Measurements from ENCODE around the gene LSM12.
"Not testable (repeated sequence)": the region's sequence is repeated elsewhere in the genome, so short reads cannot be mapped to it uniquely, and the experiment has no call there.

LSM12 gene

DNA sequence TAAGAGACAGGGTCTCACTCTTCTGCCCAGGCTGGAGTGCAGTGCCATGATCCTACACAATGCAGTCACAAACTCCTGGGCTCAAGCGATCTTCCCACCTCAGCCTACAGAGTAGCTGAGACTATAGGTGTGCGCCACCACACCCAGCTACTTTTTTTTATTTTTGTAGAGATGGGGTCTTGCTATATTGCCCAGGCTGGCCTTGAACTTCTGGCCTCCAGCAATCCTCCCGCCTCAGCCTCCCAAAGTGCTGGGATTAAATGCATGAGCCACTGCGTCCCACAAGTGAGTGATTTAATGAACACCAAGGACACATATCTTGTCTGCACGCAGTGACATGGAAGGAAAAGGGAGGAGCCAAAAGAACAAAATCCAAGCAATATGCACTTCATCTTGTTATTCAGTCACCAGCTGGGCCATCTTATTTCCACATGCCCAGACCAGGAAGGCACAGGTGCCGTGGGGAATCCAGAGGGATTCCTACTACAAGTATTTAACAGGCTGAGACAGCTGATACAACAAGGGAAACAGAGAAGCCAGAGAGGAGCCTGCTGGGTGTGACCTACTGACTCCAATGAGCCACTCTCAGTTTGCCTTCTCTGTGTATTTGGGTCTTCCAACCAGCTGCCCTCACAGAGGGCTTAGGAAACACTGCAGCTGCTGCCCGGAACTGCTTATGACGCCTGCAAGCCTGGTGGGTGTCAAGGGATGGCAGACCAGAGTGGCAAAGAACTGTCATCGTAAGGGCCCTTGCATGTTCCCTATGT lies 17.0 kb downstream of the LSM12 start:
- Histone ChIP-seq H3K4me3 (ENCODE audit: low read length) (no peak overlapping the region), H3K9me3 (ENCODE audit: control insufficient read depth, insufficient read depth, low read length) (no peaks in the 10 kb centered on the region), H3K4me1 (ENCODE audit: control insufficient read depth, low read length) (no peaks in the 10 kb centered on the region), H3K4me2 (ENCODE audit: low read length) (no peak overlapping the region), H3K27me3 (ENCODE audit: control insufficient read depth, low read length) (no peaks in the 10 kb centered on the region), H3F3A (ENCODE audit: control insufficient read depth, insufficient read depth) (peaks cover 6% of the 10 kb centered on the region), H3K27ac (ENCODE audit: low read depth, low read length) (no peak overlapping the region), H4K20me1 (ENCODE audit: control insufficient read depth, insufficient read depth, low read depth, low read length) (no peaks in the 10 kb centered on the region), H3K36me3 (ENCODE audit: control insufficient read depth, low read length) (peaks cover 78% of the 10 kb centered on the region), H3K79me2 (ENCODE audit: control insufficient read depth, low read length) (peaks cover 88% of the 10 kb centered on the region), H3K9me2 (replicated peaks; ENCODE audit: control insufficient read depth, low read length) (no peaks in the 10 kb centered on the region)
- TF ChIP-seq, protein P1, sequence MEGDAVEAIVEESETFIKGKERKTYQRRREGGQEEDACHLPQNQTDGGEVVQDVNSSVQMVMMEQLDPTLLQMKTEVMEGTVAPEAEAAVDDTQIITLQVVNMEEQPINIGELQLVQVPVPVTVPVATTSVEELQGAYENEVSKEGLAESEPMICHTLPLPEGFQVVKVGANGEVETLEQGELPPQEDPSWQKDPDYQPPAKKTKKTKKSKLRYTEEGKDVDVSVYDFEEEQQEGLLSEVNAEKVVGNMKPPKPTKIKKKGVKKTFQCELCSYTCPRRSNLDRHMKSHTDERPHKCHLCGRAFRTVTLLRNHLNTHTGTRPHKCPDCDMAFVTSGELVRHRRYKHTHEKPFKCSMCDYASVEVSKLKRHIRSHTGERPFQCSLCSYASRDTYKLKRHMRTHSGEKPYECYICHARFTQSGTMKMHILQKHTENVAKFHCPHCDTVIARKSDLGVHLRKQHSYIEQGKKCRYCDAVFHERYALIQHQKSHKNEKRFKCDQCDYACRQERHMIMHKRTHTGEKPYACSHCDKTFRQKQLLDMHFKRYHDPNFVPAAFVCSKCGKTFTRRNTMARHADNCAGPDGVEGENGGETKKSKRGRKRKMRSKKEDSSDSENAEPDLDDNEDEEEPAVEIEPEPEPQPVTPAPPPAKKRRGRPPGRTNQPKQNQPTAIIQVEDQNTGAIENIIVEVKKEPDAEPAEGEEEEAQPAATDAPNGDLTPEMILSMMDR (IDR thresholded peaks at IDR 0.05; ENCODE audit: low read depth, low read length, poor library complexity, severe bottlenecking) = no peak
- no peak for TF ChIP-seq EZH2phosphoT487 (IDR thresholded peaks at IDR 0.05; ENCODE audit: borderline replicate concordance, low read length)

DNA sequence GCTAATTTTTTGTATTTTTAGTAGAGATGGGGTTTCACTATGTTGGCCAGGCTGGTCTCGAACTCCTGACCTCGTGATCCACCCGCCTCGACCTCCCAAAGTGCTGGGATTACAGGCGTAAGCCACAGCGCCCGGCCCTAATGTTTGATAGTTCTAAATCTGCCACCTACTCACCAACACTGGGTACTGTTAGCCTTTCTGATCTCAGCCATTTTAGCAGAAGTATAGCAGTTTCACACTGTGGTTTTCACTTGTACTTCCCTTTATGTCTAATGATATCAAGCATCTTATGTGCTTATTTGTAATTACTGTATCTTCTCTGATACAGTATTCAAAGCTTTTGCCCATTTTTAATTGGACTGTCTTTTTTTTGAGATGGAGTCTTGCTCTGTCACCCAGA lies 19.6 kb downstream of the LSM12 start:
- not testable (repeated sequence) for H3K9me3 ChIP-seq (ENCODE audit: control insufficient read depth, insufficient read depth, low read length); H4K20me1 ChIP-seq (ENCODE audit: control insufficient read depth, insufficient read depth, low read depth, low read length); H3K9me2 ChIP-seq (replicated peaks; ENCODE audit: control insufficient read depth, low read length); H3K4me1 ChIP-seq (ENCODE audit: control insufficient read depth, low read length); H3K4me3 ChIP-seq (ENCODE audit: low read length); H3K27me3 ChIP-seq (ENCODE audit: control insufficient read depth, low read length); H3K4me2 ChIP-seq (ENCODE audit: low read length); H3K27ac ChIP-seq (ENCODE audit: low read depth, low read length)
- Histone ChIP-seq H3K79me2 (ENCODE audit: control insufficient read depth, low read length) (peaks cover 87% of the 10 kb centered on the region), H3F3A (ENCODE audit: control insufficient read depth, insufficient read depth) (peaks cover 20% of the 10 kb centered on the region), H3K36me3 (ENCODE audit: control insufficient read depth, low read length) (peaks cover 63% of the 10 kb centered on the region)

DNA sequence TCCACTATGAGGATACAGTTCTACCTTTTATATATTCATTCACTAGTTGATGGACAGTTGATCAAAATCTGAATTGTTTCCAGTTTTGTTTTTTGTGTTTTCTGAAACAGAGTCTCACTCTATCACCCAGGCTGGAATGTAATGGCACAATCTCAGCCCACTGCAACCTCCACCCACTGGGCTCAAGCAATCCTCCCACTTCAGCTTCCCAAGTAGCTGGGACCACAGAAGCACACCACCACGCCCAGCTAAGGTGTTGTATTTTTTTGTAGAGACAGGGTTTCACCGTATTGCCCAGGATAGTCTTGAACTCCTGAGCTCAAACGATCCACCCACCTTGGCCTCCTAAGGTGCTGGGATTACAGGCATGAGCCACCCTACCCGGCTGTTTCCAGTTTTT lies 21.0 kb downstream of the LSM12 start:
- Histone ChIP-seq H3K4me1 (ENCODE audit: control insufficient read depth, low read length) (no peaks in the 10 kb centered on the region), H3K4me3 (ENCODE audit: low read length) (no peak overlapping the region), H3K79me2 (ENCODE audit: control insufficient read depth, low read length) (peaks cover 87% of the 10 kb centered on the region), H3K9me2 (replicated peaks; ENCODE audit: control insufficient read depth, low read length) (no peaks in the 10 kb centered on the region), H4K20me1 (ENCODE audit: control insufficient read depth, insufficient read depth, low read depth, low read length) (0 out of 2 replicates have a peak, but pooled peaks cover 3% of the 10 kb centered on the region), H3F3A (ENCODE audit: control insufficient read depth, insufficient read depth) (peaks cover 20% of the 10 kb centered on the region), H3K9me3 (ENCODE audit: control insufficient read depth, insufficient read depth, low read length) (no peaks in the 10 kb centered on the region), H3K27ac (ENCODE audit: low read depth, low read length) (no peak overlapping the region), H3K36me3 (ENCODE audit: control insufficient read depth, low read length) (peaks cover 55% of the 10 kb centered on the region), H3K27me3 (ENCODE audit: control insufficient read depth, low read length) (no peaks in the 10 kb centered on the region), H3K4me2 (ENCODE audit: low read length) (no peak overlapping the region)
- TF ChIP-seq, protein P1 (IDR thresholded peaks at IDR 0.05; ENCODE audit: low read depth, low read length, poor library complexity, severe bottlenecking) = no peak
- no peak for TF ChIP-seq EZH2phosphoT487 (IDR thresholded peaks at IDR 0.05; ENCODE audit: borderline replicate concordance, low read length)

DNA sequence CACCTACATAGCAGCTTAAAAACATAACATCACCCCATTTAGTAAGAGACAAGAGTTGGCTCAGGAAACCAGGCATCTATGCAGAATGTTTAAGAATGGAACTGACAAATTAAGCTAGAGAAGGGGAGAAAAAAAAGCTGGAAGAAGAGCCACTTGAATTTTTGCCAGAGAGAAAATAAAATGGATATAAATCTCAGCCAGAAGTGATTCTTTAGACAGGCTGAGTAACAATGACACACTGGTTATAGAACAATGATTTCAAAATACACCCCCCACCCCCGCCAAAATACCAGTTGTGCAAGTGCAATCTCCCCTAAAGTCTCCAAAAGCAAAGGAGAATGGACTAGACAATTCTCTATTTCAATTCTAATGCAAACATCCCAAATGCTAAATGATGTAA lies 22.4 kb downstream of the LSM12 start:
- TF ChIP-seq EZH2phosphoT487 (IDR thresholded peaks at IDR 0.05; ENCODE audit: borderline replicate concordance, low read length) = no peak
- TF ChIP-seq, protein P1 (IDR thresholded peaks at IDR 0.05; ENCODE audit: low read depth, low read length, poor library complexity, severe bottlenecking) = no peak
- no peaks in the 10 kb centered on the region for H3K9me2 ChIP-seq (replicated peaks; ENCODE audit: control insufficient read depth, low read length)
- peaks cover 85% of the 10 kb centered on the region for H3K79me2 ChIP-seq (ENCODE audit: control insufficient read depth, low read length)
- H3K27ac ChIP-seq (ENCODE audit: low read depth, low read length) = no peak overlapping the region
- no peak overlapping the region for H3K4me3 ChIP-seq (ENCODE audit: low read length)
- H3F3A ChIP-seq (ENCODE audit: control insufficient read depth, insufficient read depth) = peaks cover 20% of the 10 kb centered on the region
- H3K4me2 ChIP-seq (ENCODE audit: low read length) = no peak overlapping the region
- H3K27me3 ChIP-seq (ENCODE audit: control insufficient read depth, low read length) = no peaks in the 10 kb centered on the region
- H3K9me3 ChIP-seq (ENCODE audit: control insufficient read depth, insufficient read depth, low read length) = no peaks in the 10 kb centered on the region
- H4K20me1 ChIP-seq (ENCODE audit: control insufficient read depth, insufficient read depth, low read depth, low read length) = 0 out of 2 replicates have a peak, but pooled peaks cover 3% of the 10 kb centered on the region
- H3K36me3 ChIP-seq (ENCODE audit: control insufficient read depth, low read length) = peaks cover 53% of the 10 kb centered on the region
- no peaks in the 10 kb centered on the region for H3K4me1 ChIP-seq (ENCODE audit: control insufficient read depth, low read length)
